ENCODE measurements around the gene MRAS. TPM values are rescaled to one million over a fixed set of nuclear protein-coding genes. Genes with fewer than 3 reads are reported as not detected.

Gene MRAS
- total and polyA plus RNA-seq, 2 of the 8 experiments (the other 6 are each of a cell fraction or from before 2014, with no cell fraction given): 10.6 to 16.2 TPM

- no peak overlapping the region for H4K8ac ChIP-seq (ENCODE audit: extremely low read depth, insufficient read depth, low read length)
- POLR2A ChIA-PET (ENCODE audit: partially characterized antibody): no interaction called here
- no peak overlapping the region for H4K5ac ChIP-seq (ENCODE audit: insufficient read length, low read depth, low read length)
- H3K9ac ChIP-seq (replicated peaks in 1 of 4; ENCODE audit: extremely low read depth in 1 of 4, low read depth in 3 of 4, low read length in 3 of 4): no peak overlapping the region
- H2BK15ac ChIP-seq (ENCODE audit: low read length): no peak overlapping the region
- no peaks in the 10 kb centered on the region for H3K79me1 ChIP-seq (ENCODE audit: low read depth, low read length)
- H3K36me3 ChIP-seq (ENCODE audit: control insufficient read depth in 2 of 4, insufficient read depth in 4 of 4, low read length in 3 of 4): no peaks in the 10 kb centered on the region
- H2BK12ac ChIP-seq (ENCODE audit: low read depth, low read length): no peak overlapping the region
- H3K27ac ChIP-seq (ENCODE audit: low read depth, low read length): no peak overlapping the region
- no peak overlapping the region for H3K14ac ChIP-seq (ENCODE audit: insufficient read length)
- no peak for FAIRE-seq
- no peak for DNase-seq (ENCODE audit: low read depth in 1 of 2, low spot score in 2 of 2)
- H3K4me1 ChIP-seq (replicated peaks in 1 of 4; ENCODE audit: control insufficient read depth in 3 of 4, insufficient read depth in 4 of 4, low read length in 3 of 4): 0 out of 7 replicates have a peak, but pooled peaks cover 0 to 2% (median 0%) of the 10 kb centered on the region in 4 experiments
- CTCF ChIA-PET (ENCODE audit: partially characterized antibody): interaction anchor here (0.6 to 1.5 kb wide), 2 partner anchors 17 to 32 kb away, joined by 3 to 4 read pairs; no protein-coding TSS in a partner anchor
- H2BK120ac ChIP-seq (replicated peaks; ENCODE audit: low read depth, low read length): no peak overlapping the region
- no peak overlapping the region for H2BK20ac ChIP-seq (ENCODE audit: low read length)
- no peak overlapping the region for H2AFZ ChIP-seq (ENCODE audit: low read length)
- no peaks in the 10 kb centered on the region for H3K9me3 ChIP-seq (ENCODE audit: insufficient read depth in 2 of 2, low read depth in 1 of 2, low read length in 1 of 2)
- H2AK5ac ChIP-seq (ENCODE audit: low read depth, low read length): no peak overlapping the region
- no peaks in the 10 kb centered on the region for H4K20me1 ChIP-seq (replicated peaks in 1 of 2; ENCODE audit: control insufficient read depth in 1 of 2, insufficient read depth in 2 of 2, low read length in 2 of 2)
- H3K18ac ChIP-seq (ENCODE audit: extremely low read depth, low read length): no peak overlapping the region
- H2BK5ac ChIP-seq (ENCODE audit: low read depth, low read length): no peak overlapping the region
- no peak overlapping the region for H3K56ac ChIP-seq (replicated peaks; ENCODE audit: insufficient read length, low read depth, low read length)
- no peak overlapping the region for H4K91ac ChIP-seq (replicated peaks; ENCODE audit: insufficient read length, low read length)
- no CpG with 5 or more reads among the region's 1 CpG for WGBS, 2 experiments (ENCODE audit: extremely low coverage in 1 of 2, insufficient coverage in 1 of 2, insufficient read length in 1 of 2, insufficient replicate concordance in 2 of 2, low coverage in 1 of 2, low lambda C conversion rate in 2 of 2, missing lambda C conversion rate in 1 of 2)
- no peak overlapping the region for H3K4ac ChIP-seq (replicated peaks; ENCODE audit: insufficient read length, low read depth, low read length)
- H3K23me2 ChIP-seq (ENCODE audit: low read depth, low read length): no peaks in the 10 kb centered on the region
- H3K27me3 ChIP-seq (replicated peaks in 1 of 4; ENCODE audit: control insufficient read depth in 3 of 4, extremely low read depth in 1 of 4, insufficient read depth in 3 of 4, low read length in 3 of 4): no peaks in the 10 kb centered on the region
- H3K79me2 ChIP-seq (ENCODE audit: control insufficient read depth in 1 of 2, insufficient read depth in 2 of 2, low read length in 2 of 2): no peaks in the 10 kb centered on the region
- H3K23ac ChIP-seq (ENCODE audit: insufficient read length): no peak overlapping the region
- H3K4me3 ChIP-seq (ENCODE audit: extremely low read depth in 1 of 4, insufficient read depth in 2 of 4, low read depth in 3 of 4, low read length in 4 of 4): no peak overlapping the region
- H3K4me2 ChIP-seq (ENCODE audit: insufficient read depth in 1 of 2, low read depth in 2 of 2, low read length in 2 of 2): no peak overlapping the region
- TF ChIP-seq HDAC6 (IDR thresholded peaks at IDR 0.05; ENCODE audit: low read depth, low read length): no peak
- no peak for TF ChIP-seq RXRA (IDR thresholded peaks at IDR 0.05; ENCODE audit: insufficient read depth, low read depth, low read length)
- TF ChIP-seq MAX (IDR thresholded peaks at IDR 0.05): no peak
- no peak for TF ChIP-seq CHD2 (IDR thresholded peaks at IDR 0.05; ENCODE audit: low read length)
Measured at GRCh38 chr3:138378990-138379389, 30.6 kb downstream of the MRAS start.
